Cerebellar nuclear complex (tissue), 1 donor: ENCODE data around the gene ABHD12B.

Source experiments
- DNase-seq, 2 experiments: peaks; one replicate each; lab custom pipeline; 2025; lab: John Stamatoyannopoulos, UW

The ABHD12B gene

GRCh38 chr14:50871914-50872732, at the start of gene ABHD12B:
TSS of gene ABHD12B (plus strand) at chr14:50872053. CDS start at chr14:50872175, 122 bp downstream.
- DNase-seq, result no peak

- DNase-seq, result no peak
Measured at GRCh38 chr14:50822501-50823042, 49.3 kb upstream of the ABHD12B start.

- no peak for DNase-seq
Measured at GRCh38 chr14:50823051-50823761, 48.6 kb upstream of the ABHD12B start.

GRCh38 chr14:50823762-50824636, 47.9 kb upstream of the ABHD12B start:
- no peak for DNase-seq

GRCh38 chr14:50825307-50825706, 46.5 kb upstream of the ABHD12B start:
- DNase-seq, result no peak

- DNase-seq, result no peak
Measured at GRCh38 chr14:50826681-50827080, 45.2 kb upstream of the ABHD12B start.

- DNase-seq, result peak in 1 of 2 experiments; percentile 73
Measured at GRCh38 chr14:50828721-50829488, 42.9 kb upstream of the ABHD12B start.

- DNase-seq, result peak in 1 of 2 experiments; percentile 22
Measured at GRCh38 chr14:50829489-50830043, 42.3 kb upstream of the ABHD12B start.

GRCh38 chr14:50830044-50830931, 41.6 kb upstream of the ABHD12B start:
- DNase-seq, result no peak

- DNase-seq, result no peak
Measured at GRCh38 chr14:50830932-50831725, 40.7 kb upstream of the ABHD12B start, which contains the start of gene NIN. TSS of gene NIN (minus strand) at chr14:50831162. CDS start at chr14:50822056, 9,106 bp downstream.

GRCh38 chr14:50831726-50832168, 40.1 kb upstream of the ABHD12B start:
- DNase-seq, result no peak

GRCh38 chr14:50832935-50833630, 38.8 kb upstream of the ABHD12B start:
- DNase-seq, result no peak

GRCh38 chr14:50834802-50835276, 37.0 kb upstream of the ABHD12B start:
- DNase-seq, result no peak

- no peak for DNase-seq
Measured at GRCh38 chr14:50835280-50835679, 36.6 kb upstream of the ABHD12B start.

GRCh38 chr14:50836515-50836914, 35.3 kb upstream of the ABHD12B start:
- DNase-seq, result no peak

GRCh38 chr14:50837271-50837670, 34.6 kb upstream of the ABHD12B start:
- DNase-seq, result no peak

- no peak for DNase-seq
Measured at GRCh38 chr14:50837850-50838470, 33.9 kb upstream of the ABHD12B start.
